OCI-LY3 (cell line): Measurements from ENCODE around the gene DOCK8.

Source experiments
- CTCF ChIP-seq: fragments of 200-600, 300-600 bp; sonication (generic); IDR thresholded peaks from 2 replicates; pipeline ENCODE4 v1.5.1; 2014; ENCODE audit warnings: antibody characterized with exemption, low read length, low read depth
- EZH2phosphoT487 ChIP-seq: fragments of 200-600 bp; shearing (Covaris generic); IDR thresholded peaks from 2 replicates; pipeline ENCODE4 v1.6.1; 2018; ENCODE audit warnings: antibody characterized with exemption, mixed run types, low read depth

GRCh38 chr9:450057-450456 lies 235.4 kb downstream of the DOCK8 start:
- no peak for TF ChIP-seq CTCF
- TF ChIP-seq EZH2phosphoT487, result no peak
